Uterus (tissue), 2 donors: ENCODE data around the gene WRAP73.

Source experiments
- POLR2A ChIP-seq, 2 donors: fragments of 450-650 bp; IDR thresholded peaks; one replicate each; pipeline ENCODE4 v1.6.1; 2016; ENCODE audit warnings: antibody characterized with exemption in 2 of 2, mild to moderate bottlenecking in 1 of 2, moderate library complexity in 1 of 2
- TF ChIP-seq, protein P1 (sequence below), 4 experiments: fragments of 200-600 bp in 2 of 4; fragments of 450-650 bp in 2 of 4; sonication (generic) in 2 of 4; IDR thresholded peaks; one replicate each; pipeline ENCODE4 v1.5.1; 2016 to 2019; ENCODE audit warnings: antibody characterized with exemption in 4 of 4, mild to moderate bottlenecking in 2 of 4, moderate library complexity in 1 of 4

- TF ChIP-seq, protein P1, sequence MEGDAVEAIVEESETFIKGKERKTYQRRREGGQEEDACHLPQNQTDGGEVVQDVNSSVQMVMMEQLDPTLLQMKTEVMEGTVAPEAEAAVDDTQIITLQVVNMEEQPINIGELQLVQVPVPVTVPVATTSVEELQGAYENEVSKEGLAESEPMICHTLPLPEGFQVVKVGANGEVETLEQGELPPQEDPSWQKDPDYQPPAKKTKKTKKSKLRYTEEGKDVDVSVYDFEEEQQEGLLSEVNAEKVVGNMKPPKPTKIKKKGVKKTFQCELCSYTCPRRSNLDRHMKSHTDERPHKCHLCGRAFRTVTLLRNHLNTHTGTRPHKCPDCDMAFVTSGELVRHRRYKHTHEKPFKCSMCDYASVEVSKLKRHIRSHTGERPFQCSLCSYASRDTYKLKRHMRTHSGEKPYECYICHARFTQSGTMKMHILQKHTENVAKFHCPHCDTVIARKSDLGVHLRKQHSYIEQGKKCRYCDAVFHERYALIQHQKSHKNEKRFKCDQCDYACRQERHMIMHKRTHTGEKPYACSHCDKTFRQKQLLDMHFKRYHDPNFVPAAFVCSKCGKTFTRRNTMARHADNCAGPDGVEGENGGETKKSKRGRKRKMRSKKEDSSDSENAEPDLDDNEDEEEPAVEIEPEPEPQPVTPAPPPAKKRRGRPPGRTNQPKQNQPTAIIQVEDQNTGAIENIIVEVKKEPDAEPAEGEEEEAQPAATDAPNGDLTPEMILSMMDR (IDR thresholded peaks at IDR 0.05): no peak
- no peak for TF ChIP-seq POLR2A (IDR thresholded peaks at IDR 0.05)
Measured at GRCh38 chr1:3629561-3630160, 20.2 kb downstream of the WRAP73 start.
